Ovary (tissue), 9 donors: Measurements from ENCODE around the gene EXOC3. TPM values are rescaled to one million over a fixed set of nuclear protein-coding genes. Genes with fewer than 3 reads are reported as not detected.

Experiments
- DNase-seq, 5 donors: peaks; one replicate each; pipeline ENCODE4 v3.0.0-alpha.2; 2019 to 2020
- H3K27ac ChIP-seq, 2 donors: fragments of 200-600 bp; one replicate each; pipeline versions ENCODE4 v1.5.1 to v1.8.0; 2019 to 2022
- H3K27me3 ChIP-seq: fragments of 200-600 bp; one replicate; pipeline ENCODE4 v1.8.0; 2022
- H3K36me3 ChIP-seq: fragments of 200-600 bp; sonication (generic); one replicate; pipeline ENCODE4 v1.5.1; 2019
- H3K4me1 ChIP-seq: one replicate; pipeline ENCODE4 v1.8.1; 2013; ENCODE audit warnings: mild to moderate bottlenecking, moderate library complexity; ENCODE audit not compliant: insufficient read depth
- H3K4me3 ChIP-seq: fragments of 200-600 bp; sonication (generic); one replicate; pipeline ENCODE4 v1.5.1; 2017
- H3K9me3 ChIP-seq, 2 donors: fragments of 200-600 bp in 1 of 2; sonication (generic) in 1 of 2; one replicate each; pipeline versions ENCODE4 v1.5.1 to v1.8.1; 2013 to 2019; ENCODE audit warnings: mild to moderate bottlenecking in 1 of 2, moderate library complexity in 1 of 2
- CTCF ChIP-seq, 3 donors: fragments of 450-650 bp in 2 of 3; fragments of 200-600 bp in 1 of 3; IDR thresholded peaks; one replicate each; pipeline versions ENCODE4 v1.5.1 to v1.8.0; 2016 to 2022; ENCODE audit warnings: antibody characterized with exemption in 3 of 3, mild to moderate bottlenecking in 1 of 3
- EP300 ChIP-seq: sonication (generic); formaldehyde crosslinking; IDR thresholded peaks from one replicate; pipeline ENCODE4 v1.6.1; 2017; ENCODE audit warnings: antibody characterized with exemption
- POLR2A ChIP-seq: fragments of 450-650 bp; IDR thresholded peaks from one replicate; pipeline ENCODE4 v1.6.1; 2017; ENCODE audit warnings: antibody characterized with exemption, mild to moderate bottlenecking, moderate library complexity
- WGBS, 3 donors: extraction: QIAGEN DNeasy Blood & Tissue Kit in 1 of 3; methylation state at CpG; one replicate each; pipeline versions ENCODE4 v1.1.5 to v1.1.7; 2013 to 2017; 5-methylcytosine and 5-hydroxymethylcytosine counted together
- intact Hi-C, 4 donors: fragments of 100-400 bp; cut with DNase I; formaldehyde crosslinking; loops; one replicate each; pipeline versions ENCODE4 v1.11.0 to v1.15.1; 2022 to 2023
- polyA plus RNA-seq, 2 donors: library from polyadenylated mRNA; stranded (reverse); fragments of 200-250 nt in 1 of 2; fragments of 350-450 nt in 1 of 2; fragmentation: Illumina TruSeq in 1 of 2; extraction: RNeasy Lipid Tissue Mini Kit (QIAGEN cat#74804) in 1 of 2; gene quantifications; one replicate each; pipeline ENCODE4 v1.2.3, GENCODE V29; 2013 to 2014
- total RNA-seq, 7 donors: library from RNA; depleted of rRNA in 2 of 7; stranded (reverse); fragments of >200 nt in 2 of 7; fragmentation: NEBNext Ultra II Directional in 3 of 7; extraction: Animal tissue kit (Norgen Biotek cat#: 25700) in 3 of 7; gene quantifications; one replicate each; pipeline versions ENCODE4 v1.1.0 to v1.2.4, GENCODE V29; 2016 to 2023
- donor health status: DM: no; HTN: no; CAD: no; lungs with moderate emphysema.
- donor health status: DM: no; HTN: no; CAD: no.
- donor health status: Bipolar disorder and iron deficiency.
- donor health status: DM: yes; HTN: yes; CAD: no.
- donor health status: DM: no; HTN: no; CAD: no.
- donor health status: DM: yes; HTN: yes; CAD: no.

Gene EXOC3
- total and polyA plus RNA-seq, 9 donors = 25.5 to 67.4 (median 49.4) TPM

- no peak overlapping the region for H3K4me3 ChIP-seq
- DNase-seq = peak in 1 of 5 donors; percentile 8
These were observed 8.4 kb upstream of the EXOC3 start for GRCh38 chr5:434443-435146.

GRCh38 chr5:435156-435790 is 7.7 kb upstream of the EXOC3 start:
- DNase-seq = peak in 1 of 5 donors; percentile 11
- TF ChIP-seq POLR2A (no peak), EP300 (no peak), CTCF (IDR thresholded peaks at IDR 0.05) (no peak)
- H3K27ac ChIP-seq = no peak overlapping the region
- 89 to 92% (median 89%) methylated on average over 26 to 27 of the region's 27 CpGs for whole genome bisulfite sequencing, 3 donors
- no peak overlapping the region for H3K4me3 ChIP-seq
- H3K36me3 ChIP-seq = no peaks in the 10 kb centered on the region
- H3K4me1 ChIP-seq = no peaks in the 10 kb centered on the region
- intact Hi-C loops = no loop called here
- H3K9me3 ChIP-seq = no peaks in the 10 kb centered on the region
- no peaks in the 10 kb centered on the region for H3K27me3 ChIP-seq

More at GRCh38 chr5:434443-435146, 8.4 kb upstream of the EXOC3 start:
- Histone ChIP-seq H3K4me1 (peaks cover 2% of the 10 kb centered on the region), H3K27ac (no peak overlapping the region), H3K27me3 (no peaks in the 10 kb centered on the region), H3K9me3 (no peaks in the 10 kb centered on the region), H3K36me3 (no peaks in the 10 kb centered on the region)
- no peak for TF ChIP-seq POLR2A
- 86 to 89% (median 86%) methylated on average over 23 to 26 of the region's 26 CpGs for WGBS, 3 donors
- intact Hi-C loops = no loop called here

GRCh38 chr5:435961-436640 is 6.9 kb upstream of the EXOC3 start:
- Histone ChIP-seq H3K27me3 (no peaks in the 10 kb centered on the region), H3K27ac (no peak overlapping the region), H3K4me3 (no peak overlapping the region), H3K36me3 (no peaks in the 10 kb centered on the region), H3K4me1 (no peaks in the 10 kb centered on the region), H3K9me3 (no peaks in the 10 kb centered on the region)
- no peak for DNase-seq
- TF ChIP-seq CTCF (IDR thresholded peaks at IDR 0.05) (no peak), POLR2A (no peak), EP300 (no peak)
- intact Hi-C loops = no loop called here
- WGBS, 3 donors = 78 to 89% (median 79%) methylated on average over 16 to 18 of the region's 18 CpGs

- no peaks in the 10 kb centered on the region for H3K9me3 ChIP-seq
- no peak overlapping the region for H3K4me3 ChIP-seq
- TF ChIP-seq CTCF (IDR thresholded peaks at IDR 0.05) (no peak), EP300 (no peak), POLR2A (no peak)
- no peak overlapping the region for H3K27ac ChIP-seq
- H3K27me3 ChIP-seq = no peaks in the 10 kb centered on the region
- WGBS, 3 donors = 66 to 79% (median 76%) methylated on average over 5 of the region's 5 CpGs
- intact Hi-C loops = no loop called here
- H3K36me3 ChIP-seq = no peaks in the 10 kb centered on the region
- DNase-seq = peak in 1 of 5 donors; percentile 4
- H3K4me1 ChIP-seq = no peaks in the 10 kb centered on the region
These were observed 6.4 kb upstream of the EXOC3 start for GRCh38 chr5:436641-436975.
